Liver (tissue), 9 donors: Measurements from ENCODE around the gene FUCA2. TPM values are rescaled to one million over a fixed set of nuclear protein-coding genes. Genes with fewer than 3 reads are reported as not detected.

Source experiments
- DNase-seq: peaks from one replicate; pipeline ENCODE4 v3.0.0-alpha.2; 2017; ENCODE audit warnings: low spot score
- H3K27ac ChIP-seq, 2 donors: one replicate each; pipeline ENCODE4 v1.7.0; 2013; ENCODE audit warnings: inconsistent platforms in 2 of 2, low read length in 2 of 2, control low read depth in 1 of 2, low read depth in 1 of 2, mild to moderate bottlenecking in 1 of 2
- H3K27me3 ChIP-seq, 4 donors: one replicate each; pipeline versions ENCODE4 v1.6.1 to v1.7.0; 2013; ENCODE audit warnings: low read length in 3 of 4, inconsistent platforms in 1 of 4, mild to moderate bottlenecking in 1 of 4, moderate library complexity in 1 of 4; ENCODE audit not compliant: control insufficient read depth in 4 of 4, insufficient read depth in 4 of 4
- H3K36me3 ChIP-seq, 4 donors: one replicate each; pipeline versions ENCODE4 v1.6.1 to v1.7.0; 2013; ENCODE audit warnings: low read length in 3 of 4, mild to moderate bottlenecking in 3 of 4, low read depth in 1 of 4, moderate library complexity in 1 of 4; ENCODE audit not compliant: control insufficient read depth in 4 of 4, insufficient read depth in 3 of 4
- H3K4me1 ChIP-seq, 4 donors: one replicate each; pipeline versions ENCODE4 v1.6.1 to v1.7.0; 2013; ENCODE audit warnings: low read length in 3 of 4, mild to moderate bottlenecking in 3 of 4, moderate library complexity in 1 of 4; ENCODE audit not compliant: control insufficient read depth in 4 of 4, insufficient read depth in 4 of 4
- H3K4me3 ChIP-seq, 3 donors: one replicate each; pipeline versions ENCODE4 v1.6.1 to v1.7.0; 2013; ENCODE audit warnings: low read length in 3 of 3, control low read depth in 1 of 3, low read depth in 1 of 3, mild to moderate bottlenecking in 1 of 3
- H3K9ac ChIP-seq, 2 donors: one replicate each; pipeline ENCODE4 v1.7.0; 2013; ENCODE audit warnings: low read length in 2 of 2, mild to moderate bottlenecking in 2 of 2, moderate library complexity in 2 of 2, control low read depth in 1 of 2, low read depth in 1 of 2
- H3K9me3 ChIP-seq, 4 donors: one replicate each; pipeline versions ENCODE4 v1.6.1 to v1.7.0; 2013; ENCODE audit warnings: low read length in 3 of 4; ENCODE audit not compliant: control insufficient read depth in 4 of 4
- FOXA2 ChIP-seq: IDR thresholded peaks from 2 replicates; pipeline ENCODE4 v1.6.1; 2016; ENCODE audit warnings: antibody characterized with exemption
- GABPA ChIP-seq, 2 donors: IDR thresholded peaks in 1 of 2; conservative IDR thresholded peaks in 1 of 2; 2 replicates each; pipeline ENCODE4 v1.6.1; 2016; ENCODE audit warnings: antibody characterized with exemption in 2 of 2, mild to moderate bottlenecking in 1 of 2, moderate library complexity in 1 of 2
- HNF4A ChIP-seq, 2 donors: conservative IDR thresholded peaks; 2 replicates each; pipeline ENCODE4 v1.6.1; 2016; ENCODE audit warnings: antibody characterized with exemption in 2 of 2, mild to moderate bottlenecking in 2 of 2
- HNF4G ChIP-seq: IDR thresholded peaks from 2 replicates; pipeline ENCODE4 v1.6.1; 2016; ENCODE audit warnings: antibody characterized with exemption
- JUND ChIP-seq, 2 donors: IDR thresholded peaks; 2 replicates each; pipeline ENCODE4 v1.6.1; 2016; ENCODE audit warnings: antibody characterized with exemption in 2 of 2
- MAX ChIP-seq: IDR thresholded peaks from 2 replicates; pipeline ENCODE4 v1.6.1; 2016; ENCODE audit warnings: antibody characterized with exemption
- NR2F2 ChIP-seq: IDR thresholded peaks from 2 replicates; pipeline ENCODE4 v1.6.1; 2016; ENCODE audit warnings: antibody characterized with exemption
- RAD21 ChIP-seq, 2 donors: IDR thresholded peaks; 2 replicates each; pipeline ENCODE4 v1.6.1; 2016; ENCODE audit warnings: antibody characterized with exemption in 2 of 2, mild to moderate bottlenecking in 2 of 2
- REST ChIP-seq: IDR thresholded peaks from 2 replicates; pipeline ENCODE4 v1.6.1; 2016; ENCODE audit warnings: antibody characterized with exemption, mild to moderate bottlenecking
- SP1 ChIP-seq: IDR thresholded peaks from 2 replicates; pipeline ENCODE4 v1.6.1; 2018; ENCODE audit warnings: antibody characterized with exemption, mild to moderate bottlenecking
- YY1 ChIP-seq: IDR thresholded peaks from 2 replicates; pipeline ENCODE4 v1.6.1; 2016; ENCODE audit warnings: antibody characterized with exemption, mild to moderate bottlenecking
- WGBS: extraction: QIAGEN DNeasy Blood & Tissue Kit; methylation state at CpG from one replicate; pipeline ENCODE4 v1.1.7; 2013; 5-methylcytosine and 5-hydroxymethylcytosine counted together
- polyA plus RNA-seq, 2 donors: library from polyadenylated mRNA; stranded (reverse) in 1 of 2; unstranded in 1 of 2; fragments of 200-250 nt in 1 of 2; fragments of >200 nt in 1 of 2; fragmentation: Nextera tagmentation in 1 of 2; extraction: Ambion mirVana in 1 of 2; gene quantifications; one replicate each; pipeline versions ENCODE4 v1.2.1 to v1.2.3, GENCODE V29; 2013 to 2015
- total RNA-seq, 2 donors: library from RNA; depleted of rRNA; stranded (reverse); fragments of >200 nt; gene quantifications; one replicate each; pipeline ENCODE4 v1.2.3, GENCODE V29; 2014
- TF ChIP-seq, protein P1 (sequence below): fragments of 150-350 bp; IDR thresholded peaks from 2 replicates; pipeline ENCODE4 v1.5.1; 2017; ENCODE audit warnings: improper control_type of control experiment, low read depth, low read length; ENCODE audit not compliant: missing input control
- TF ChIP-seq, protein P2 (sequence below): IDR thresholded peaks from 2 replicates; pipeline ENCODE4 v1.6.1; 2016; ENCODE audit warnings: antibody characterized with exemption
- TF ChIP-seq, protein P3 (sequence below): IDR thresholded peaks from 2 replicates; pipeline ENCODE4 v1.6.1; 2016; ENCODE audit warnings: antibody characterized with exemption
- donor health status: healthy.
- donor health status: healthy.
- donor health status: healthy.
- donor health status: healthy.
- donor health status: healthy.

Gene FUCA2
- total and polyA plus RNA-seq, 4 donors = 22.4 to 44.5 (median 35.1) TPM

DNA sequence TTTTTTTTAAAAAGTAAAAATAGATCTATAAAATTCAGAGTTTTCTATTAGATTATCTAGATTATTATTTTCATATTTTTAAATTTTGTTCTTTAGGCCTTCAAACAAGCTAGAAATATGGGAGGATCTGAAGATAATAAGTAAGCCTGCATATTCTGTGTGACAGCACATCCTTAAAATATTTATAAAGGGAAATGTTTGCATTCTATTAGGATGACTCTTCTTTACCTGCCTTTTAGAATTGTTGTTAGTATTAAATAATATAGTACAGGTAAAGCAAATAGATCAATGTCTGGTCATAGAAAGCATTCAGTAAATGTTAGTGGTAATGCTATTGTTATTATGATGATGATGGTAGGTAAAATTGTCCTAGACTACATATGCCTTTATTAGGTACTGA lies 43.5 kb downstream of the FUCA2 start:
- no peak for TF ChIP-seq REST
- TF ChIP-seq, protein P1, sequence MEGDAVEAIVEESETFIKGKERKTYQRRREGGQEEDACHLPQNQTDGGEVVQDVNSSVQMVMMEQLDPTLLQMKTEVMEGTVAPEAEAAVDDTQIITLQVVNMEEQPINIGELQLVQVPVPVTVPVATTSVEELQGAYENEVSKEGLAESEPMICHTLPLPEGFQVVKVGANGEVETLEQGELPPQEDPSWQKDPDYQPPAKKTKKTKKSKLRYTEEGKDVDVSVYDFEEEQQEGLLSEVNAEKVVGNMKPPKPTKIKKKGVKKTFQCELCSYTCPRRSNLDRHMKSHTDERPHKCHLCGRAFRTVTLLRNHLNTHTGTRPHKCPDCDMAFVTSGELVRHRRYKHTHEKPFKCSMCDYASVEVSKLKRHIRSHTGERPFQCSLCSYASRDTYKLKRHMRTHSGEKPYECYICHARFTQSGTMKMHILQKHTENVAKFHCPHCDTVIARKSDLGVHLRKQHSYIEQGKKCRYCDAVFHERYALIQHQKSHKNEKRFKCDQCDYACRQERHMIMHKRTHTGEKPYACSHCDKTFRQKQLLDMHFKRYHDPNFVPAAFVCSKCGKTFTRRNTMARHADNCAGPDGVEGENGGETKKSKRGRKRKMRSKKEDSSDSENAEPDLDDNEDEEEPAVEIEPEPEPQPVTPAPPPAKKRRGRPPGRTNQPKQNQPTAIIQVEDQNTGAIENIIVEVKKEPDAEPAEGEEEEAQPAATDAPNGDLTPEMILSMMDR = no peak
- TF ChIP-seq, protein P2, sequence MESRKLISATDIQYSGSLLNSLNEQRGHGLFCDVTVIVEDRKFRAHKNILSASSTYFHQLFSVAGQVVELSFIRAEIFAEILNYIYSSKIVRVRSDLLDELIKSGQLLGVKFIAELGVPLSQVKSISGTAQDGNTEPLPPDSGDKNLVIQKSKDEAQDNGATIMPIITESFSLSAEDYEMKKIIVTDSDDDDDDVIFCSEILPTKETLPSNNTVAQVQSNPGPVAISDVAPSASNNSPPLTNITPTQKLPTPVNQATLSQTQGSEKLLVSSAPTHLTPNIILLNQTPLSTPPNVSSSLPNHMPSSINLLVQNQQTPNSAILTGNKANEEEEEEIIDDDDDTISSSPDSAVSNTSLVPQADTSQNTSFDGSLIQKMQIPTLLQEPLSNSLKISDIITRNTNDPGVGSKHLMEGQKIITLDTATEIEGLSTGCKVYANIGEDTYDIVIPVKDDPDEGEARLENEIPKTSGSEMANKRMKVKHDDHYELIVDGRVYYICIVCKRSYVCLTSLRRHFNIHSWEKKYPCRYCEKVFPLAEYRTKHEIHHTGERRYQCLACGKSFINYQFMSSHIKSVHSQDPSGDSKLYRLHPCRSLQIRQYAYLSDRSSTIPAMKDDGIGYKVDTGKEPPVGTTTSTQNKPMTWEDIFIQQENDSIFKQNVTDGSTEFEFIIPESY = no peak
- no peak overlapping the region for H3K4me3 ChIP-seq
- no peaks in the 10 kb centered on the region for H3K9me3 ChIP-seq
- H3K27me3 ChIP-seq = no peaks in the 10 kb centered on the region
- no peak overlapping the region for H3K9ac ChIP-seq
- no peak overlapping the region for H3K27ac ChIP-seq
- H3K36me3 ChIP-seq = peaks cover 2 to 23% (median 8%) of the 10 kb centered on the region in 4 donors
- DNase-seq = no peak
- H3K4me1 ChIP-seq = no peaks in the 10 kb centered on the region

DNA sequence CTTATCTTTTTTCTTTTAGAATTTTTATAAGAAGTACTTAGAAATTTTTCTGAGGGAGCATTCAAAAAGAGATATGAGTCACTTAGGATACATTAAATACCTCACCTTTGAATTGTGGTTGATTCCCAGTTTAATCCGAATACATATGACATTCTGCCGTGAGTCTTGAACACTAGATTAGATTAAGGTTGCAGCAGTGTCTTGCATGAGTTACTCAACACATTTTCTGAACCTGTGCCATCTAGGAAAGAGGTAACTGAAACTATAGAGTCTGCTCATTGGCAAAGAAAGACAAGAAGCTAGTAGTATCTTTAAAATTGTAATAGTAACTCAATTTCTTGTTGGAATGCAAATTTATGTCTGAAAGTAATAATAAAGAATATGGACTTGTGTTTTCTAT lies 46.0 kb downstream of the FUCA2 start:
- TF ChIP-seq HNF4G (no peak), YY1 (no peak), FOXA2 (no peak), RAD21 (IDR thresholded peaks at IDR 0.05) (no peak), SP1 (no peak), REST (no peak), NR2F2 (no peak), GABPA (IDR thresholded peaks at IDR 0.05 in 1 of 2, conservative IDR thresholded peaks at IDR 0.05 in 1 of 2) (no peak), MAX (no peak), HNF4A (conservative IDR thresholded peaks at IDR 0.05) (no peak), JUND (IDR thresholded peaks at IDR 0.05) (no peak)
- TF ChIP-seq, protein P2 = no peak
- TF ChIP-seq, protein P1 = no peak
- TF ChIP-seq, protein P3, sequence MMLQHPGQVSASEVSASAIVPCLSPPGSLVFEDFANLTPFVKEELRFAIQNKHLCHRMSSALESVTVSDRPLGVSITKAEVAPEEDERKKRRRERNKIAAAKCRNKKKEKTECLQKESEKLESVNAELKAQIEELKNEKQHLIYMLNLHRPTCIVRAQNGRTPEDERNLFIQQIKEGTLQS = no peak
- Histone ChIP-seq H3K4me3 (no peak overlapping the region), H3K27me3 (no peaks in the 10 kb centered on the region), H3K36me3 (peaks cover 2 to 17% (median 11%) of the 10 kb centered on the region in 4 donors), H3K27ac (no peak overlapping the region), H3K9ac (no peak overlapping the region), H3K4me1 (no peaks in the 10 kb centered on the region), H3K9me3 (no peaks in the 10 kb centered on the region)
- WGBS = 93% methylated on average over 2 of the region's 2 CpGs
- DNase-seq = no peak
